HG03045 (cell line): Measurements from ENCODE around the gene NAXD.
"Not testable (repeated sequence)": the region's sequence is repeated elsewhere in the genome, so short reads cannot be mapped to it uniquely, and the experiment has no call there.

Source experiments
- ATAC-seq: cut with Tn5 transposase; IDR thresholded peaks from one replicate; pipeline ENCODE4 v1.9.1; 2021; ENCODE audit warnings: mild to moderate bottlenecking, moderate library complexity; ENCODE audit not compliant: unreplicated experiment

The NAXD gene

GRCh38 chr13:110627761-110628476, 12.6 kb downstream of the NAXD start:
- no peak for ATAC-seq

GRCh38 chr13:110628477-110628793, 13.1 kb downstream of the NAXD start:
- no peak for ATAC-seq

GRCh38 chr13:110628952-110629701, 13.8 kb downstream of the NAXD start:
- ATAC-seq, result no peak

- ATAC-seq, result no peak
Measured at GRCh38 chr13:110629735-110630134, 14.4 kb downstream of the NAXD start.

- no peak for ATAC-seq
Measured at GRCh38 chr13:110630566-110631119, 15.3 kb downstream of the NAXD start.

- not testable (repeated sequence) for ATAC-seq
Measured at GRCh38 chr13:110632255-110632654, 16.9 kb downstream of the NAXD start.

- no peak for ATAC-seq
Measured at GRCh38 chr13:110633776-110634175, 18.4 kb downstream of the NAXD start.

- ATAC-seq, result no peak
Measured at GRCh38 chr13:110634558-110634957, 19.2 kb downstream of the NAXD start.

- ATAC-seq, result no peak
Measured at GRCh38 chr13:110635405-110636002, 20.2 kb downstream of the NAXD start.

- ATAC-seq, result no peak
Measured at GRCh38 chr13:110636053-110636475, 20.7 kb downstream of the NAXD start.

- ATAC-seq, result no peak
Measured at GRCh38 chr13:110636701-110637201, 21.4 kb downstream of the NAXD start.

- ATAC-seq, result no peak
Measured at GRCh38 chr13:110637275-110637674, 21.9 kb downstream of the NAXD start.

GRCh38 chr13:110637747-110638146, 22.4 kb downstream of the NAXD start:
- no peak for ATAC-seq

- no peak for ATAC-seq
Measured at GRCh38 chr13:110638257-110638656, 22.9 kb downstream of the NAXD start.

- ATAC-seq, result no peak
Measured at GRCh38 chr13:110638814-110639806, 23.8 kb downstream of the NAXD start.

- no peak for ATAC-seq
Measured at GRCh38 chr13:110639935-110640334, 24.6 kb downstream of the NAXD start.

- no peak for ATAC-seq
Measured at GRCh38 chr13:110640591-110641029, 25.3 kb downstream of the NAXD start.

- no peak for ATAC-seq
Measured at GRCh38 chr13:110641055-110642015, 26.0 kb downstream of the NAXD start.

GRCh38 chr13:110642291-110642981, 27.1 kb downstream of the NAXD start:
- ATAC-seq, result no peak
